GM18870 (cell line): ENCODE results near the gene TXNDC5.

Source experiments
- ATAC-seq: cut with Tn5 transposase; IDR thresholded peaks from one replicate; pipeline ENCODE4 v1.9.1; 2021; ENCODE audit warnings: moderate library complexity; ENCODE audit not compliant: unreplicated experiment

Gene TXNDC5

GRCh38 chr6:7910654-7911344 lies at the start of gene TXNDC5:
Gene TXNDC5 (minus strand): TSS chr6:7910788. CDS start chr6:7910776, 12 bp downstream.
- no peak for ATAC-seq

- ATAC-seq: no peak
These were observed 49.6 kb upstream of the TXNDC5 start for GRCh38 chr6:7960141-7960540.

GRCh38 chr6:7959453-7959852 lies 48.9 kb upstream of the TXNDC5 start:
- no peak for ATAC-seq

GRCh38 chr6:7958464-7958863 lies 47.9 kb upstream of the TXNDC5 start:
- ATAC-seq: no peak

GRCh38 chr6:7956257-7956656 lies 45.7 kb upstream of the TXNDC5 start:
- ATAC-seq: no peak

GRCh38 chr6:7954477-7955200 lies 44.1 kb upstream of the TXNDC5 start:
- no peak for ATAC-seq

- no peak for ATAC-seq
These were observed 43.2 kb upstream of the TXNDC5 start for GRCh38 chr6:7953753-7954152.

- peak; percentile 30 for ATAC-seq
These were observed 29.3 kb upstream of the TXNDC5 start for GRCh38 chr6:7939864-7940228.

- ATAC-seq: peak; percentile 67
These were observed 28.7 kb upstream of the TXNDC5 start for GRCh38 chr6:7939184-7939863.

- ATAC-seq: no peak
These were observed 28.1 kb upstream of the TXNDC5 start for GRCh38 chr6:7938562-7939183.

GRCh38 chr6:7933794-7934193 lies 23.2 kb upstream of the TXNDC5 start:
- peak; percentile 97 for ATAC-seq

GRCh38 chr6:7932625-7933024 lies 22.0 kb upstream of the TXNDC5 start:
- ATAC-seq: no peak

- no peak for ATAC-seq
These were observed 14.3 kb upstream of the TXNDC5 start for GRCh38 chr6:7924867-7925266.

- ATAC-seq: no peak
These were observed 12.0 kb upstream of the TXNDC5 start for GRCh38 chr6:7922596-7922995.

- ATAC-seq: no peak
These were observed 11.1 kb upstream of the TXNDC5 start for GRCh38 chr6:7921632-7922092.

- ATAC-seq: no peak
These were observed 10.5 kb upstream of the TXNDC5 start for GRCh38 chr6:7921046-7921445.

- no peak for ATAC-seq
These were observed 9.8 kb upstream of the TXNDC5 start for GRCh38 chr6:7920425-7920824.

- ATAC-seq: no peak
These were observed 9.3 kb upstream of the TXNDC5 start for GRCh38 chr6:7919871-7920270.

GRCh38 chr6:7918403-7918802 lies 7.8 kb upstream of the TXNDC5 start:
- no peak for ATAC-seq

- ATAC-seq: no peak
These were observed 7.1 kb upstream of the TXNDC5 start for GRCh38 chr6:7917729-7918128.

- peak; percentile 86 for ATAC-seq
These were observed 6.4 kb upstream of the TXNDC5 start for GRCh38 chr6:7916959-7917358.
